Neural crest cell (in vitro differentiated cells): ENCODE results near the gene RELB. TPM values are rescaled to one million over a fixed set of nuclear protein-coding genes. Genes with fewer than 3 reads are reported as not detected.

Experiments
- DNase-seq: peaks from one replicate; pipeline ENCODE4 v3.0.0; 2021; ENCODE audit warnings: low read depth, mixed read lengths, low spot score
- H3K27ac Mint-ChIP-seq: one replicate; pipeline ENCODE4 v1.8.0; 2021; ENCODE audit warnings: mild to moderate bottlenecking, mixed read lengths; ENCODE audit not compliant: unreplicated experiment
- H3K27me3 Mint-ChIP-seq: 2 replicates; pipeline ENCODE4 v1.8.0; 2021; ENCODE audit warnings: low read depth, mild to moderate bottlenecking, mixed read lengths
- H3K36me3 Mint-ChIP-seq: 2 replicates; pipeline ENCODE4 v1.8.0; 2021; ENCODE audit warnings: low read depth, mild to moderate bottlenecking, mixed read lengths
- H3K4me1 Mint-ChIP-seq: 2 replicates; pipeline ENCODE4 v1.8.0; 2021; ENCODE audit warnings: mixed read lengths
- H3K4me3 Mint-ChIP-seq: one replicate; pipeline ENCODE4 v1.8.0; 2021; ENCODE audit warnings: mild to moderate bottlenecking, mixed read lengths
- H3K9me3 Mint-ChIP-seq: 2 replicates; pipeline ENCODE4 v1.8.0; 2021; ENCODE audit warnings: mixed read lengths
- total RNA-seq: library from RNA; stranded (reverse); gene quantifications from 2 replicates; pipeline ENCODE4 v1.2.1, GENCODE V29; 2021
- TF ChIP-seq, protein P1 (sequence below): fragments of 200-600 bp; sonication (generic); conservative IDR thresholded peaks from 2 replicates; pipeline ENCODE4 v1.5.0; 2021; ENCODE audit warnings: antibody characterized with exemption, mild to moderate bottlenecking

Gene RELB
- total RNA-seq, 1 donor from 2014 or later, result 3.1 TPM

DNA sequence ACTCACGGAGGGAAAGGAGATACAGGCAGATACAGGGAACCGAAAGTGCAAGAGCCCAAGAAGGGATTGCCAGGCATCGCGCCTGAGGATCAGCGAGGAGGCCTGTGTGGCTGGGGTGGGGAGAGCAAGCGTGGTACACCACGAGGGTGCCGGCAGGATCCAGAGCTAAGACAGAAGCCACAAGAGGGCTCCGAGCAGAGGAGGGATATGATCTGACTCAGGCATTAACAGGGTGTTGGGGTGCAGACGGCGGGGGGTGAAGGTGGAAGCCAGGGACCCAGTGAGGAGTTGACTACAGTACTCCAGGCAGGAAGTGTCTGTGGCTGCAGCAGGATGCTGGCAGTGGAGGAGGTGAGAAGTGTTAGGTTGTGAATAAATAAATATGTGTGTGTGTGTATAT, 86.3 kb downstream of the RELB start:
- no peak for DNase-seq
- H3K27me3 Mint-ChIP-seq, result peaks cover under 1% of the 10 kb centered on the region
- TF ChIP-seq, protein P1, sequence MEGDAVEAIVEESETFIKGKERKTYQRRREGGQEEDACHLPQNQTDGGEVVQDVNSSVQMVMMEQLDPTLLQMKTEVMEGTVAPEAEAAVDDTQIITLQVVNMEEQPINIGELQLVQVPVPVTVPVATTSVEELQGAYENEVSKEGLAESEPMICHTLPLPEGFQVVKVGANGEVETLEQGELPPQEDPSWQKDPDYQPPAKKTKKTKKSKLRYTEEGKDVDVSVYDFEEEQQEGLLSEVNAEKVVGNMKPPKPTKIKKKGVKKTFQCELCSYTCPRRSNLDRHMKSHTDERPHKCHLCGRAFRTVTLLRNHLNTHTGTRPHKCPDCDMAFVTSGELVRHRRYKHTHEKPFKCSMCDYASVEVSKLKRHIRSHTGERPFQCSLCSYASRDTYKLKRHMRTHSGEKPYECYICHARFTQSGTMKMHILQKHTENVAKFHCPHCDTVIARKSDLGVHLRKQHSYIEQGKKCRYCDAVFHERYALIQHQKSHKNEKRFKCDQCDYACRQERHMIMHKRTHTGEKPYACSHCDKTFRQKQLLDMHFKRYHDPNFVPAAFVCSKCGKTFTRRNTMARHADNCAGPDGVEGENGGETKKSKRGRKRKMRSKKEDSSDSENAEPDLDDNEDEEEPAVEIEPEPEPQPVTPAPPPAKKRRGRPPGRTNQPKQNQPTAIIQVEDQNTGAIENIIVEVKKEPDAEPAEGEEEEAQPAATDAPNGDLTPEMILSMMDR, result no peak
- peaks cover 19% of the 10 kb centered on the region for H3K4me1 Mint-ChIP-seq
- H3K4me3 Mint-ChIP-seq, result peak overlapping the region; percentile 45
- H3K9me3 Mint-ChIP-seq, result no peaks in the 10 kb centered on the region
- H3K27ac Mint-ChIP-seq, result no peak overlapping the region
- H3K36me3 Mint-ChIP-seq, result peaks cover 3% of the 10 kb centered on the region

Other genes starting within 250 kb of the RELB start
- not detected in 2 replicates for gene CBLC, start 223.6 kb upstream of the RELB start, total RNA-seq
- gene BCAM, start 192.4 kb upstream of the RELB start, total RNA-seq, result 5.3 and 5.5 TPM in 2 replicates
- 76.2 and 78.5 TPM in 2 replicates for gene NECTIN2, start 155.2 kb upstream of the RELB start, total RNA-seq
- gene TOMM40, start 110.2 kb upstream of the RELB start, total RNA-seq, result 141 and 147 TPM in 2 replicates
- 12.2 and 13.1 TPM in 2 replicates for gene APOE, start 95.7 kb upstream of the RELB start, total RNA-seq
- gene APOC1, start 86.9 kb upstream of the RELB start, total RNA-seq, result 24.9 and 25.4 TPM in 2 replicates
- gene APOC4, start 59.2 kb upstream of the RELB start, total RNA-seq, result not detected in 2 replicates
- gene APOC2, start 55.4 kb upstream of the RELB start, total RNA-seq, result not detected in 2 replicates
- 89.9 and 93.2 TPM in 2 replicates for gene CLPTM1, start 46.1 kb upstream of the RELB start, total RNA-seq
- gene CLASRP, start 37.6 kb downstream of the RELB start, total RNA-seq, result 119 and 121 TPM in 2 replicates
- 0.73 and 1.2 TPM in 2 replicates for gene ZNF296, start 75.0 kb downstream of the RELB start, total RNA-seq
- gene GEMIN7, start 77.8 kb downstream of the RELB start, total RNA-seq, result 36.0 and 36.2 TPM in 2 replicates
- gene PPP1R37, start 91.7 kb downstream of the RELB start, total RNA-seq, result 35.8 and 38.6 TPM in 2 replicates
- gene NKPD1, start 159.5 kb downstream of the RELB start, total RNA-seq, result 0.16 and 0.39 TPM in 2 replicates
- gene TRAPPC6A, start 176.8 kb downstream of the RELB start, total RNA-seq, result 22.2 and 25.1 TPM in 2 replicates
- gene BLOC1S3, start 177.3 kb downstream of the RELB start, total RNA-seq, result 9.3 and 9.7 TPM in 2 replicates
- 0.91 and 1.1 TPM in 2 replicates for gene EXOC3L2, start 243.9 kb downstream of the RELB start, total RNA-seq
- gene MARK4, start 249.8 kb downstream of the RELB start, total RNA-seq, result 57.2 and 59.8 TPM in 2 replicates